Activated CD4-positive, CD25-positive, alpha-beta regulatory T cell (primary cell): ENCODE measurements around the gene EEPD1.
"Not testable (repeated sequence)": the region's sequence is repeated elsewhere in the genome, so short reads cannot be mapped to it uniquely, and the experiment has no call there.

Source experiments
- DNase-seq, 4 experiments: peaks; one replicate each; lab custom pipeline; 2025; lab: John Stamatoyannopoulos, UW

Gene EEPD1

DNA sequence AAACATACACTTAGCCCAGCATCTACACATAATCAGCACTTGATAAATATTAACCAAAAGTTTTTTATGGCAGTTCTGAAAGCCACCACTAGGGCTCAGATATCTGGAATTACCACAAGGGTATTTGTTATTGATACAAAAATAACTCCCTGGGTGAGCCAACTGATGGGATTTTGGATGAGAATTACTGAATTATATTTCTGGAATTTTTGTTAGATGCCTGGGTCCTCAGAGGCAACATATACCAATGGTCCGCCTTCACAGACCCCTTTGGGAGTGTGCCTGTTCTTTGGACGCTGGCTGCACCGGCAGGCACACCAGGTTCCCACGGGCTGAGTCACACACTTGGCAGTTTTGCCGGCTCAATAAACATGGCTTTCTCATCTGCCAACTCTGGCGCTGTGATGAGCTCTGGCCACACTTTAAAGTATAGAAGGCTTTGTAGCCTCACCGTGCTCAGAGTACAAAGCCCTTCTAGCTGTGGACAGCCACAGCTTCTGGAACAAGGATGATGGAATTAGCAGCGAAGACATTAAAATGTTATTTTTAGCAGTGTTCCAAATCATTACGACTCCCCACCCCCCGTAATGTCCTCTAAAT, 24.5 kb upstream of the EEPD1 start:
- DNase-seq = no peak

DNA sequence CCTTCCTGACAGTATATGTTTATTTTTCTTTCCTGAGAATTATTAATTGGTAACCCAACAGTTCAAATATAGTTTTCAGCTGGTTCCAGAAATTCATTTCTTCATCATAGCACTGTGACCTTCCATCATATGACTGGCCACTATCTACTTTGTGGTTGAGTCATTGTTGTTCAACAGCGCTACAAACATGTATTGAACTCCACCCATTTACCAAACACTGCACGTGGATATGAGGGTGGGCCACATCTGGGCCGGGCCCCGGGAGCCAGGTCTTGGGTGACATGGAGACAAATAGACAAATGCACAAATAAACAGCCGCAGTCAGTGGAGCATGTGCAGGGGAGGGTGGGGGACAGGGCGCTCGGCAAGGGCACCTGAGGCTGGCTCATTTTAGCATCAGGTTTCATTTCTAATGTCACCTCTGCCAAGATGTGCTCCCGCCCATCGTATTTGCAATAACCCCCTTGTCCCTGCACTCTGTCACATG, 24.0 kb upstream of the EEPD1 start:
- no peak for DNase-seq

DNA sequence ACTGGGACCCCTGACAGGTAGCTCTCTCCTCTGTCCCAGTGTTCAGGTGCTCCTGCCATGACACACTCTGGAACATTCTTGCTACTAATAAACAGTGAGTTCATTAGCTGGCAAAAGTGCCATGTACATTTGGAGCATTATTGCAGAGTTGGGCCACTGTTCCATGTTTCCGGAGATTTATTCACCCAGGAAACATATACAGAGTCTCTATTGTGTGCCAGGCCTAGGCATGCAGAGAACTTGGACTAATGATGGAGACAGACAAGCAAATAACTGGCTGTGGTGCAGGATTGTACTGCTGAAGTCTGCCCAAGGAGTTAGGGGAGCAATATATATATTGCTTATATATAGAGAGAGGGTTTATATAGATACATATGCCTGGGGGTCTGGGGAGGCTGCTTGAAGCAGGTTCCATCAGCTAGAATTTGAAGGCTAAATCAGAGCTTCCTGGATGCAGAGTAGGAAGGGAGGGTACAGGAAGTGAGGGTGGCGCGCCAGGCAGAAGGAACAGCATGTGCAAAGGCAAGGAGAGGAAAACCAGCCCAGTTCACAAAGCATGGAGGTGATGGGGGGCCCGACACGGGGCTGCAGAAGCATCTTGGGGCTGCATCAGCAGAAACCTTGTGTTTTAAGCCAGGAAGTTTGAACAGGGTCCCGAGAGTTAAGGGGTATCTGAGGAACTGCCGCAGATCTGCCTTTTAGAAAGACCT, 22.7 kb upstream of the EEPD1 start:
- no peak for DNase-seq

DNA sequence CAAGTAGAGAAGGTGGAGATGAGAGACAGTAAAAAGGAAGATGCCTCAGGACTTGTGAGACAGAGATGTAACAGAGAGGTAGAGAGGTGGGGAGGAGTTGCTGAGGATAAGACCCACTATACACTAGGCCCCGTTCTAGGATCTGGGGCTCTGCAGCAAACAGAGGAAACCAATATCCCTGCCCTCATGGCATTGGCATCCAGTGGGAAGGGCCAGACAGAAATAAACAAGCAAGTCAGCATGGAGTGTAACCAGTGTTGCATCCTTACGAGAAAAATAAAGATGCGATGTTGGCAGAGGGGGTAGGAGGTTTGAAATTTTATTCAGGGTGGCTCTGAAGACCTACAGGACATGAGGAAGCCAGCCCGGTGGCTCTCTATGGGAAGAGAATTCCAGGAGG, 22.0 kb upstream of the EEPD1 start:
- no peak for DNase-seq

DNA sequence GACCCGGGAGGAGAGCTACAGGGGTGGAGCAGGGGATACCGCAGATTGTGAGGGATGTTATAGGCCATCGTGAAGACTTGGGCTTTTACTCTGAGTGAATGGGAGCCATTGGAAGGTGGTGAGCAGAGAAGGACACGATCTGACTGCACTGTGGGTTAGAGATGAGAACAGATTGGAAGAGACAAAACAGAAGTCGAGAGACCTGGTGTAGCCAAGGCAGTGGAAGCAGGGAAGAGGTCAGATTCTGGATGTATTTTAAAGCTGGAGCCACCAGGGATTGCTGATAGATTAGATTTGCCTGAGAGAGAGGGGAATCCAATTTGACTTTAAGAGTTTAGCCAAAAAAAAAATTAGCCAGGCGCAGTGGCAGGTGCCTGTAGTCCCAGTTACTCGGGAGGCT, 21.6 kb upstream of the EEPD1 start:
- DNase-seq = no peak

DNA sequence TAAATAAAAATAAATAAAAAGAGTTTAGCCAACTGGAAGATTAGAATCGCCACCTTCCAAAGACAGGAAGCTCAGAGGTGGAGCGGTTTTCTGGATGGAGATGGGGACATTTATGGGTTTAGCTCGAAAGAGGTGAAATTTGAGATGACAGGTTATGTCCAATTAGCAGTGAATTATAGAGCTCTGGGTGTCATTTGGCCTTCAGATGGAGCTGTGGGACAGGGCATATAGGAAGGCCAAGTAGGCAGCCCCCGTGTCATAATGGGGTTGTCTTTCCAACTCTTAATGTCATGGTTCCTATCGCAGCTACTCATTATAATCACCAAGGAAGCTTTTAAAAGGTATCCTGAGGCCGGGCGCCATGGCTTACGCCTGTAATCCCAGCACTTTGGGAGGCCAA, 21.0 kb upstream of the EEPD1 start:
- no peak for DNase-seq

DNA sequence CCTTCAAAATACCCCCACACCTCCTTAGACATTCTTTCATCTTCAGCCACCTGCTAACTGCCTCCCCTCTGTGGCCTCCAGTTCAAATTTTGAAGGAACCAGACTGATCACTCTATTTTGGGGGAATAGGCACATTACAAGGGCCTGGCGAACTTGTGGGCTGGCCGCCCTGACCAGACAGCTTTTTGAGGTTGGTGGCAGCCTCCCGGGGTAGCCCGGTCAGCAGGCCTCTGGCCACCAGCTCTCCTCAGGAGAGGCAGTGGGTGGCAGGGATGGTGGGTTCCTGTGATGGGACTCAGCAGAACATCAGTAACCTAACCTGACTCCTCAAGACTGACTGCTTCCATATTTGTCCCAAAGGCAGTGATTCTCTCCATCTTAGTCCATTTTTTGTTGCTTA, 17.4 kb upstream of the EEPD1 start:
- no peak for DNase-seq

DNA sequence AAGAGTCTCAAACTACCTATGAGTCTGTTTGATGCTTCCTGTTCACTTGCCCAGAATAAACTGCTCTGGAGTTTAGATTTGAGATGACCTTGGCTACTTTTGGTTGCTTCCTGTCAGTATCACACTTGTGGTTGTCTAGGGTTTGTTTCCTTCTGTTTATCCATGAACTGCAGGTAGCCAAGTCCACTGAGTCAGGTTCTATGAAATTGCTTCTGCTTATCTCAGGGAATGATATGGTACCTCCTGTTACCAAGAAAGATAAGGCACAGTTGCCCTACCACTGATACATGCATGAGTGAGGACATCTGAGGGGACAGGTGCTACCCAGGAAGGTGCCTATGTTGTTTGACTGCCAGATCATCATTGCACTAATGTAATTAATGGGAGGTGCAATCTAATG, 15.8 kb upstream of the EEPD1 start:
- no peak for DNase-seq

DNA sequence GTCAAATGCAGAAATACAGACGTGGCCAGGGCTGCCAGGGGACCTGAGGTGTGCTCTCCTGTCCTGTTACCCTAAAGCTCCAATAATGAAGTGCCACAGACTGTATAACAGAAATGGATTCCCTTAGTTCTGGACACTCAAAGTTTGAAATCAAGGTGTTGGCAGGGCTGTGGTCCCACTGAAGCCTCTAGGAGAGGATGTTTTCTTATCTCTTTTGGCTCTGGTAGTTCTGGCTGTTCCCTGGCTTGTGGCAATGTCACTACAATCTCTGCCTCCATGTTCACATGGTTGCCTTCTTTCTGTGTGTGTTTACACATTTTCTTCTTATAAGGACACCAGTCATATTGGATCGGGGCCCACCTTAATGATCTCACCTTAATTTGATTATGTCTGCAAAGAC, 15.3 kb upstream of the EEPD1 start:
- no peak for DNase-seq

DNA sequence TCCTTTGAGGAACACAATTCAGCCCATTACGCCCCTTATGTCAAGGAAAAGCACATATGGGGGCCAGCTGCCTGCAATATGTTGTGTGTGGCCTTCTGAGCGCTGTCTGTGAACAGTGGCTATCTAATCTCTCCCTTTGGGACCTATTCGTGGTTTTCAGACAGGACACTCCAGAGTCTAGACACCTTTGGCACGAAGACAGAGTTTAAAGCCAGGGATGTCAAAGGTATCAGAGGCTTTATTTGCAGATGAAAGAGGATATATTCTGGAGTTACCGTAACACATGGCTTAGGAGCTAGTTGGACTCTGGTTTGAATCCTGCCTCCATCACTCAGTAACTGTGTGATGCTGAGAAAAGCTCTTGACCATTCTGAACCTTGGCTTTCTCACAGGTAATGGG, 14.8 kb upstream of the EEPD1 start:
- no peak for DNase-seq

DNA sequence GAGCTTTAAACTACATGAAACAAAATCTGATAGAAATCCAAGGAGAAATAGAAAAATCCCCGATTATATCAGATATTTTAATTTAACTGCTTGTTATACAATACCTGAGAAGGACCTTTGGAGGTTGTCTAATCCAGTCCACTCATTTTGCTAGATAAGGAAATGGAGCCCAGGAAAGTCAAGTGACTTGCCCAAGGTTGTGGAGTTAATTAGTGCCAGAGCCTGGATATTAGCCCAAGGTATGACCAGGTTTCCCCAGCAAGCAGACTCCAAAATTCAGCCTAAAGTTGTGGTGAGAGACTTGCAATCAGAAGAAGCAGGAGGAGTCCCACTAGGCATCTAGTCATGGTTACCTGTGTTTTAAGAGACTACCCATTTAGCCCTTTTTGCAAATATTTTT, 11.7 kb upstream of the EEPD1 start:
- DNase-seq = no peak

DNA sequence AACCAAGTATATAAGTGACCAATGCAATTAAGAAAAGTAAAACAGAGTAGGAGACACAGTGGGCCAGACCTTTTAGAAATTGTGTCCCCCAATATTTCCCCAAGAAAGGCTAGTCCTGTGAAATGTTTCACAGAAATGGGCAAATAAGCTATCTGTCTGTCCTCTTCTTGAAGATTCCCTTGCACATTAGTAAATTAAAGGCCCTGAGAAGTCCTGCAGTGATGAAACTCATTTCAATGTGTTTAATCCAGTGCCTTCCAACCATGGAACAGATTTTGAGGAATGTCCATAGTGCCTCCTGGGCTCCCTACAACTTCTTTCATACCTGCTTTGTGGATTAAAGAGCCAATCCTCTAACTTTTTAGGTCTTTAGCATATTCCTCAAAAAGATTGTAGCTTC, 11.2 kb upstream of the EEPD1 start:
- DNase-seq = no peak

DNA sequence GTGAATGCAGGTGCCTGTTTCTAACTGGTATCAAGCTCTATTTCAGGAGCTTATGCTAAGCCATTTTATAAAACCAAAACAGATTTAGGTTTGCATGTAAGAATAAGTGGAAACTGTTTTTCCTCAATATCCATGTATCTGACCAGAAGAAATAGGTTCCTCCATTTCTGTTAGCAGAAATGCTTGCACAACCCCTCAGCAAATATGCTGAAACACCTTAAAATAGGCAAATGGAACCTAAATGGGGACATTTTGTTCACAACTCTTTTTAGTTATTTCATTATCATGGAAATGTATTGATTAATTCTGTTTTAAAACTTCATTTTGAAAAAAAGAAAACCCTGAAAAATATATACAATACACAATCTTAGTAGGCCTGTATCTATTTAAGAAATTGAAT, 8.9 kb upstream of the EEPD1 start:
- no peak for DNase-seq

DNA sequence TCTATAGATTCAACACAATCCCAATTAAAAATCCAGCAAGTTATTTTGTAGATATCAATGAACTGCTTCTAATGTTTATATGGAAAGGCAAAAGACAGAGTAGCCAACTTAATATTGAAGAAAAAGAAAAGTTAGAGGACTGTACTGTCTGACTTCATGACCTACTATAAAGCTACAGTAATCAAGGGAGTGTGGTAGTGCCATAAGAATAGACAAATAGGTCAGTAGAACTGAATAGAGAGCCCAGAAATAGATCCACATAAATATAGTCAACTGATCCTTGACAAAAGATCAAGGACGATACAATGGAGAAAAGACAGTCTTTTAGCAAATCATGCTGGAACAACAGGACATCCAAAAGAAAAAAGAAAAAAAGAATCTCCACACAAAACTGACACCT, 7.4 kb upstream of the EEPD1 start:
- no peak for DNase-seq

DNA sequence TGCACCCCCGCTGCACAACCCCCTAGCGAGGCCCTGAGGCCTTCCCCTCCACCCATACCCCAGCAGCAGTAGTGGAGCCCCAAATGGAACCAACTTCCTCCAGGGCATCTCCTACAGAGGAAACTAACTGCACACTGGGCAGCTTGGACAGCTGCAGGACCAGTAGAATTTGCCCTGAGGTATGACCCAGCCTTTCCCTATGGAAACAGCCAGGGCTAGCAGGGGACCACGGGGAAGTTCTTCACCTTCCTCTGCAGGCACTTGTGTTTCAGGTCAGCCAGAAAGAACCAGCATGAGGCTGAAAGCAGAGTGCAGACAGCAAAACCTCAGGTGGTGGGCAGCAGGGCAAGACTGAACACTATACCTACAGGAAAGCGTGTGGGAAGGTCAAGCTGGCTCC, 5.7 kb upstream of the EEPD1 start:
- no peak for DNase-seq

DNA sequence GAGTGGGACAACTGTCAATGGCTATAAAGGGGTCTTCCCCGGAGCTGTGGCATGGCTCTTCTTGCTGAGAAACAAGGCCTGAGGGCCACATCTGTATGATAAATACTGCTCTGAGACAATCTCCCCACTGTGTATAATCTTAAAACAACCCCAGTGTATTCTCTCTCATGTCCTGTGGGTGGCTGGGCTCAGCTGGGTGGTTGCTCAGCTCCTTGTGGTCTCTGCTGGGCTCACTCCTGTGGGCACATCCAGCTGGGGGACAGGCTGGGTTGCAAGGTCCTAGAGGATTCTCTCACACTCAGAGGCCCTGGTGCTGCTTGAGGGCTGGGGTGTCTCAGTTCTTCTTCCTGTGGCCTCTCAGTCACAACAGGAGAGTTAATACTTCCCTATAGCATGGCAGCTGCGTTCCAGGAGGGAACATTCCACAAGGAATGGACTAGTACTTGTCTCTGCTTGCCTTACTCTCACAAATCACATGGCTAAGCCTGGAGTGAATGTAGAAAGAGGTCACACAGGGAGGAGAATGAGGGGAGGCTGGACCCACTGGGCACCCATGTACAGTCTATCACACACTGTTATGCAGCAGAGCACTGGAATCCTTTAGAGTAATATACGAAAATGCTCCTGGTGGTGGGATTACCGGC, 4.5 kb upstream of the EEPD1 start:
- no peak for DNase-seq

DNA sequence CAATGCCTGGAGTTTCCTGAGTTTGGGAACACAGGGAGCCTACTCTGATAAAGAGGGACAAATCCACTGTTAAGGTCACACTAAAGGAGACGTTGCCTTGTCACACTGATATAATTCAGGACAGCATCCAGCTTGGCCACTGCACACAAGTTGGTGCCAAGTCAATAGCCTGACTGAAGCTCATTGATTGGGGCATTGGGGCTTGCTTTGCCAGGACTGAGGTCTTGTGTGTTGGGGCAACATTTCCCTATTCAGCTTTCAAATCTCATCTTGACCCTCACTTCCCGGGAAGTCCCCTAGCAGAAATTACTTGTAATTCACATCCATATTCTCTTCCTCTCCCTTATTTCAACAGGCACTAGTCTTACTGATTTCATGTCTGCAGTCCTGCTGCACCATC, 3.8 kb upstream of the EEPD1 start:
- not testable (repeated sequence) for DNase-seq

DNA sequence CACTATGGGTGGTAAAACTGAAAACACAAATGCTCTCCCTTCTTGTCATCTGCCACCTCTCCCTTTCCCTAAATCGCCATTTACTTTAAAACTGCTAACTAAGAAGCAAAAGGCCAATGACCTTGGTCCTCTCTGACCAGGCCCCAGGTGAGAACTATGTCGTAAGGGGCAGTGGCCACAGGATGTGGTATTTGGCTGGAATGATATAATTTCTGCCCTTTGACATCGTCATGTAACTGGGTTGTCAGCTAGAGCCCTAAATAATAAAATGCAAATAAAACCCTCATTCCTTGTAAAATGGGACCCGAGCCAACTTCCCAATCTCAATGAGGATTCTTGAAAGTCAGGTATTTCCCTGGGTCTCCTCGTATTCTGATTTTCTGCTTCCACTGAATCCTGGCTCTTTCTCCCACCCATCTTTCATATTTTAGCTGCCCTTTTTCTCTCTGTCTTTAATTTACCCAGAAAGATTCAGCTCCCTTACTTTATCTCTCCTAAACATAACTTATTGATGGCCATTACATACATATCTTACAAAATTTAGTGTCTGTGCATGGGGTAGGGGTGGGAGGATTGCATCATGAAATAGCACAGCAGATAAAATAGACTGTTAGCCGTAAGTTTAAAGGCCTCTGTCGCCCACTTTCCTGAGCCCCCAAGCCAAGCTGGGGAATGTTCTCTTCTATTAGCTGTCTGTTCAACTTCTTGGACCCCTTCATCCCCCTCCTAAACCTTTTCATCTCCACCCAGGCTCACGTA, 3.2 kb upstream of the EEPD1 start:
- no peak for DNase-seq

DNA sequence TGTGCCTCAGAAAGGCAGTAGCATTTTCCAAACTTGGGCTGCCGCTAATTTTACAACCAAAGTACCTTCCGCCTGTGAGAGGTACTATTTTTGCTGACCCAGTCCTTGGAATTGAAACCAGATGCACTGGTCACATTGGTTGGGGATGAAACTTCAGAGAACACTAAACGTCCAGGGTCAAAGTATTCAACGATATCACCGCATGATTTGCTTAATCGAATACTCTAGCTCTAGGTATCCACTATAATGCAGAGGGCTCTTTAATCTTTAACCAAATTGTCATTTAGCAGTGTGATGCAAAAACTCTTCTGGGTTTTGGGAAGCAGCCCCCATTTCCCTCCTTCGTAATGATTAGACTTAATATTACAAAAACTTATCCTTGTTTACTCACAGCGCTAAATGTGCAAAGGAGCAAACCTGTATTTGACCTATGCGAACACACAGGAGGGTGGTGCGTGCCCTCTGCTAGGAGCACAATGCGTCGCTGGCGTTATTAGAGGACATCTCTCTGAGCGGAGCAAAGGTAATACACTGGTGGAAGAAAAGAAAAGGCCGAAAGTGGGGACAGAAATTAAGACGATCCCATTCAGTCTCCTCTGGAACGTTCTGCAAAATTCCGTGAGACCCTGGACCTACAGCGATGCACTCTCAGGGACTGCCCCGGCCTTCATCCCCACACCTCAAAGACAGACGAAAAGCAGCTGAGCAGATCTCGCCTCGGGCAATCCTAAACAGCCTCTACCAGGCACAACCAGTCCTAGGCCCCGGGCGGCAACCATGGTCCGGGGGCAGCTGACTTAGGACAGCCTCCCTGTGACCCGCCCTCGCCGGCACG, 916 bp upstream of the EEPD1 start:
- no peak for DNase-seq

DNA sequence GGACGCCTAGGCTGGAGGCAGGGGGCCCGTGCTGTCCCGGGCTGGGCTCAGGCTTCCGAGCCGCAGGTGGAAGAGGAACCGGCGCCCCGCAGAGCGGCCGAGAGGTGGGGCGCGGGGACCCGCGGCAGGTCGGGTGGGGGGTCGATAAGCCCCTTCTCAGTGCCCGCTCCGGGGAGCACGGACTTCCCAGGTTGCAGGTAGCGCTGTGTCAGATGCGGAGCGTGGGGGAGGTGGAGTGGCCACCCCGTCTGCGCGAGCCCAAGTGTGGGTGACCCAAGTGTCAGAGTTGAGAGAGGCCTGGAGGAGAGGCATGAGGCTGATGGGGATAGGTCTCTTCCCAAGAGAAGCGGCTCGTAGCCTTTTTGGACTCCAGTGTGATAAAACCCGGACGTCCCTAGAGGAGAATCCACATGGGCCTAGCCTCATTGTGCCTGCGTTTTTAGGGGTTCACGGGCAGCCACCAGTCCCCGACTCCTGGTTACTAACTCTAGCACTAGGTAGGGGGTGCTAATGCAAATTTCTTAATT, 580 bp downstream of the EEPD1 start:
- DNase-seq = peak in 2 of 4 experiments; percentile 15 to 26
